HG03135 (cell line): ENCODE data around the gene CDK12.
"Not testable (repeated sequence)": the region's sequence is repeated elsewhere in the genome, so short reads cannot be mapped to it uniquely, and the experiment has no call there.

ENCODE experiments used
- ATAC-seq: cut with Tn5 transposase; IDR thresholded peaks from one replicate; pipeline ENCODE4 v1.9.1; 2021; ENCODE audit warnings: mild to moderate bottlenecking, moderate library complexity; ENCODE audit not compliant: unreplicated experiment

Gene CDK12

GRCh38 chr17:39496921-39497320 is 35.6 kb downstream of the CDK12 start:
- ATAC-seq: not testable (repeated sequence)

- ATAC-seq: no peak
These were observed 46.2 kb downstream of the CDK12 start for GRCh38 chr17:39507511-39507910.

GRCh38 chr17:39508987-39509386 is 47.7 kb downstream of the CDK12 start:
- ATAC-seq: no peak

- ATAC-seq: no peak
These were observed 52.0 kb downstream of the CDK12 start for GRCh38 chr17:39513309-39513708.

GRCh38 chr17:39513915-39514314 is 52.6 kb downstream of the CDK12 start:
- ATAC-seq: no peak

- ATAC-seq: no peak
These were observed 55.9 kb downstream of the CDK12 start for GRCh38 chr17:39517224-39517623.

GRCh38 chr17:39525801-39526506 is 64.7 kb downstream of the CDK12 start:
- no peak for ATAC-seq

GRCh38 chr17:39527220-39527813 is 66.0 kb downstream of the CDK12 start:
- ATAC-seq: no peak

GRCh38 chr17:39529455-39529854 is 68.2 kb downstream of the CDK12 start:
- no peak for ATAC-seq

GRCh38 chr17:39530513-39530912 is 69.2 kb downstream of the CDK12 start:
- no peak for ATAC-seq

GRCh38 chr17:39531252-39531651 is 70.0 kb downstream of the CDK12 start:
- no peak for ATAC-seq

GRCh38 chr17:39533891-39534290 is 72.6 kb downstream of the CDK12 start:
- ATAC-seq: no peak

GRCh38 chr17:39534768-39535405 is 73.6 kb downstream of the CDK12 start:
- ATAC-seq: no peak

GRCh38 chr17:39536468-39536867 is 75.2 kb downstream of the CDK12 start:
- ATAC-seq: no peak

GRCh38 chr17:39537364-39537763 is 76.1 kb downstream of the CDK12 start:
- not testable (repeated sequence) for ATAC-seq

- no peak for ATAC-seq
These were observed 77.6 kb downstream of the CDK12 start for GRCh38 chr17:39538866-39539265.

GRCh38 chr17:39540611-39541010 is 79.3 kb downstream of the CDK12 start:
- no peak for ATAC-seq

- no peak for ATAC-seq
These were observed 80.4 kb downstream of the CDK12 start for GRCh38 chr17:39541652-39542051.

- no peak for ATAC-seq
These were observed 81.9 kb downstream of the CDK12 start for GRCh38 chr17:39543176-39543575.

- no peak for ATAC-seq
These were observed 82.4 kb downstream of the CDK12 start for GRCh38 chr17:39543664-39544063.

GRCh38 chr17:39544361-39544760 is 83.1 kb downstream of the CDK12 start:
- not testable (repeated sequence) for ATAC-seq
